22Rv1 (cell line): ENCODE results near the gene ADAM12.

Experiments used
- CTCF ChIP-seq: fragments of 450-650 bp; IDR thresholded peaks from 2 replicates; pipeline ENCODE4 v1.5.1; 2017; ENCODE audit warnings: mild to moderate bottlenecking
- ZFX ChIP-seq: fragments of 450-650 bp; IDR thresholded peaks from 2 replicates; pipeline ENCODE4 v1.6.1; 2017; ENCODE audit warnings: antibody characterized with exemption, borderline replicate concordance

DNA sequence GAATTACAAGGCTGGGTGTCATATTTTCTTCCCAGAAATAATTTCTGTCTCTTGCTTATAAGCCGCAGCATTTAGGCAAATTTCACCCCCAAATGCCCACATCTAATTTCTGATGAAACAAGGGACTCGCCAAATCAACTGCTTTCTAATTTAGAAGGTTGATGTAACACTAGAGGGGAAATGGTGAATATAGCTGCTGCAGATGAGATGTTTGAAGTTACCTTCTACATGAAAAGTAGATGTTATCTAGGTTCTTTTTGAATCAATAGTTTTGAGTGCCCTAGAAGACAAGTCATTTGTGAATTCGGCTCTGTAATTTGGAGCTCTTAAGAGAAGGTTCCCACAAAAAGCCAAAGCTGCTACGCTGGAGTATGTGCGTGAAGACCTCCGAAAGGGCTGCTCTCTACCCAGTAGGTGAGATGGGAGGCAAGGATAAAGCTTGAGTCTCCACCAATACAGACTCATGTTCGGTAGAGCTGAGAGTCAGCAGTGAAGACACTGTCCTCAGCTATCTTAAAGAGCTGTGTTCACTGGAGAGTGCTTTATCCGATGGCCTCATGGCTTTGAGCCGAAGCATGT, 392.5 kb downstream of the ADAM12 start:
- TF ChIP-seq CTCF (no peak), ZFX (no peak)
